NCI-H2196 treated with DMSO at 0.1 percent for 48 hours (cell line): ENCODE data around the gene TNFRSF19.

ENCODE experiments used
- DNase-seq: peaks from one replicate; lab custom pipeline; 2025; ENCODE audit not compliant: unreplicated experiment; lab: John Stamatoyannopoulos, UW

The TNFRSF19 gene

DNA sequence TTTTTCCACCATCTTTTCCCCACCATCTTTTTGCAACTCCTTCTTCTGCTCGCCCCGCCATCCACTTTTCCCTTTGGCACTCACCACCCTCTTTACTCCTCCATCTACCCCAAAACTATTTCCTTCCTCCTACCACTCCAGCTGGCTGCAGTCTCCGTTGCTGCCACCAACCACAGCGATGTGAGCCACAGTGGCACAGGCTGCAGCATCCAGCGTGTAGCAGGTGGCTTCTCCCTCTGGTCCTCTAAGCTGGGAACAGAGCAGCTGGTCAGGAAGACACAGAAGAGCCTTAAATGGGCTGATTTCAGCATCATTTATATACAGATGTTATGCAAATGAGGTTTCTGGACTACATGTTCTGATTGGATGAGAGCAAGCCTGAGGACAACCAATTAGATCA lies 144.5 kb downstream of the TNFRSF19 start:
- no peak for DNase-seq

DNA sequence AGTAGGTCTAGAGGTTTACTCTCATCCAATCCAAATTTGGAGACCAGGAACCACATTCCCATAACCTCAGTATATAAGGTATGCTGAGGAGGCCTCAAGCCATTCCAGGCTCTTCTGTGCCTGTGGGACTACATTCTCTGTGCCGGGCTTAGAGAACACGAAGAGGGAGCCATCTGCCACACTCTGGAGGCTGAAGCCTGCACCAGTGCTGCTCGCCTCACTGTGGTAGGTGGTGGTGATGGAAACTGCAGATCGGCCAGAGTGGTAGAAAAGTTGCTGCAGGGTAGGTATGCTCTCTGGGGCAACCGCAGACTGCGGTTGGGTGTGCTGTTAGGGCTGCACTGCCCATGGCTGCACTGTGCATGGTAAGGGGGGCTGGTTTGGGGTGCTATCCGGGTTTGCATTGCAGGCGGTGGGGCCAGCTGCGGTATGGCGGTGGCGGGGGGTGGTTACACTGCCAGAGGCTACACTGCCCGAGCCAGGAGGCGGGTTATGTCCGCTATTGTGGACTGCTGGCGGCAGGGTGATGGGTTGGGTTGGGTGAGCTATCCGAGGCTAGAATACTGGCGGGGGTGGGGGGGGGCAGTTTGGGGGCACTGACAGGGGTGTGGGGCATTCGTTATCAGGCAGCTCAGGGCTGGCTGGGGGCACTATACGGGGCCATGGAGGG lies 145.0 kb downstream of the TNFRSF19 start:
- DNase-seq: no peak

DNA sequence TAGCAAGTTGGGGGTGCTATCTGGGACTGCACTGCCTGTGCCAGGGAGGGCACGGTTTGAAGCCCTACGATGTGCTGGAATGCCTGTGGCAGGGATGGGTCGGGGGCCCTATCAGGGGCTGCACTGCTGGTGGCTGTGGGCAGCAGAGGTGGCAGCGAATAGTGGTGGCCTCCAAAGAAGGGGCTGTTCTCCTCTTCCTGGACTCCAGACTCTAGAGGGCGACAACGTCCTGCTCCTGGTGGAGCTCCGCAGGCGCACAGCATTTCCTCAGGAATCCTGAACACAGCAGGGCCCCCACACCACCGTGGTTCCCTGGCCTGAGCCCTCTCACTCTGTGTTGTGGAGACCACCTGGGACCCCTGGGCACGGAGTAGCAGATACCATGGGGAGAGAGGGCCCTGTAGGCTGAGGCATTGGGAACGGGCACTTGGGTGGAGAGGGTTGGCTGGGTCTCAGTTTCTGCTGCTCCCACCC lies 145.6 kb downstream of the TNFRSF19 start:
- DNase-seq: no peak

DNA sequence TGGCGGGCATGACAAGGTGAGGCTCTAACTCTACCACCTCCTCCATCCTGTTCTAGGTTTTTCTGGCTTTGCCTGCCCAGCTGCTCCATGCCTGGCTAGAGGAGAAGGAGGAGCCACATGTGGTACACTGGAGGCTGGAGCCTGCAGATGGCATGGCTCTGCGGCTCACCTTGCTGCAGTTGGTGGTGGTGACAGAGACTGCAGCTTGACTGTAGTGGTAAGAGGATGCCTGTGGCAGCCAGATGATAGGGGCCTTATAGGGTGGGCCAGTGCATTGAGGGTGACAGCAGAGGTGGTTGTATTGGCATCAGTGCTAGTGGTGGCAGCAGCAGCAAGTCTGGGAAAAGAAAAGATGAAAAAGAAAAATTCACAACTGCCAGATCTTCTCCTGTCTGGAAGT lies 146.2 kb downstream of the TNFRSF19 start:
- DNase-seq: no peak

DNA sequence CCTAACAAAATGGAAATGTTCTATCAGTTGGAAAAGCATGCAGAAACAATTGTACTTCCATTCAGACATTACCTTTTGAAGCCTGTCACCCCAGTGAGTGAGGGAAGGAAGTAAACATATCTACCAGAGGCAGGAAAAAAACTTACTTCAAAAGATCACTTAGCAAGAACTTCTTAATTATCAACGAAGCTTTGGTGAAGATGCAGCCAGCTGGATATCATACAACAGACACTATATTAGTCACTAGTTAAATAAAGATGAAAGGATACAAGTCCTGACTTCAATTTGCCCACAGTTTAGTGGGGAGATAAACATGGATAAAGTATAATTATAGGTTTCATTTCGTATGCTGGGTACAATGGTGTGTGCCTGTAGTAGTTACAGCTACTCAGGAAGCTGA lies 148.8 kb downstream of the TNFRSF19 start:
- no peak for DNase-seq

DNA sequence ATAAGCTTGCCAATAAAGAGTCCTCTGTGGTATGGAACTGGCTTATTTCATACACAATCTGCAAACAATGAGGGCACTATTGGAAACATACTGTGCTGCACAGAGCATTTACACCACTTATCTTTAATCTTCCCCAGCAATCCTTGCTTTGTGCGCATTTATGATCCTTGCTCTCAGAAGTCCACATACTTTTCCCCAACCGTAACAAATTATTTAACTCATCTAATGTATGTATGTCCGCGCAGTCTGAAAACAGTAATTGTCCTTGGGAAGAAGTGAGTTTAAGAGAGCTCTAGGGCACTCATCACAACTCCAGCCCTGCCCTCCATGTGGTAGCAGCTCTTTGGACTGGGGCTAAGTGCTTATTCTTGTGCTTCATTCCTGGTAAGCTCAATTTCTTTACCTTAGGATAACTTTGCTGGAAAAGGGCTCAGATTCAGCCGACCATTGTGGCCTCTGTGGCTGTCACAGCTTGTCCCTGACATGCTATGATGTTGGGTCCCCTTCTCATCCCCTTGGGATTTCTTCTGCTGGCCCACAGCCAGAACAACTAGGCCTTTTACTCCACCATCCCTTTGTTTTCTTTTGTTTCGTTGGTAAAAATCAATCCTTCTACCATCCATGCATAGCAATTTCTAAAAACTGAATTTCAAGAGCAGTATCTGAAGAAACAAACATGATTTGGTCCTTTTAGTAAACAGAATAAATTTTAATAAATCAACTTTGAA lies 152.7 kb downstream of the TNFRSF19 start:
- no peak for DNase-seq

DNA sequence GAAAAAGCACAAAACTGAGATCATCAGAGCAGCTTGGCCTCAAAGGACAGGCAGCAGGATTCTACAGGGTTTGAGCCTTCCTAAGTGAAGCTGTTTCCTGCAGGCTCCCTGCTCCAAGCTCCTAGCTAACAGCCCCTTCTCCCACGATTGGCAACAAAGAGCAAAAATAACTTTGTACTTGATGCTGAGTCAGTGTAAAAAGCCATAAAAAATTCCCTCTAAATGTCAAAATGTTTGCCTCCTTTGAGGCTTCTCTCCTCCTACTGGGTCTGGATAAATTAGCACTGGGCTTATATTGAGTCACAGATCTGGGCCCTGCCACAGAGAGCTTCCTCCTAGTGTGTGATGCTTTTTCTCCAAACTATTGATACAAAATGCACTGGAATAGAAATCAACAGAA lies 153.3 kb downstream of the TNFRSF19 start:
- no peak for DNase-seq

DNA sequence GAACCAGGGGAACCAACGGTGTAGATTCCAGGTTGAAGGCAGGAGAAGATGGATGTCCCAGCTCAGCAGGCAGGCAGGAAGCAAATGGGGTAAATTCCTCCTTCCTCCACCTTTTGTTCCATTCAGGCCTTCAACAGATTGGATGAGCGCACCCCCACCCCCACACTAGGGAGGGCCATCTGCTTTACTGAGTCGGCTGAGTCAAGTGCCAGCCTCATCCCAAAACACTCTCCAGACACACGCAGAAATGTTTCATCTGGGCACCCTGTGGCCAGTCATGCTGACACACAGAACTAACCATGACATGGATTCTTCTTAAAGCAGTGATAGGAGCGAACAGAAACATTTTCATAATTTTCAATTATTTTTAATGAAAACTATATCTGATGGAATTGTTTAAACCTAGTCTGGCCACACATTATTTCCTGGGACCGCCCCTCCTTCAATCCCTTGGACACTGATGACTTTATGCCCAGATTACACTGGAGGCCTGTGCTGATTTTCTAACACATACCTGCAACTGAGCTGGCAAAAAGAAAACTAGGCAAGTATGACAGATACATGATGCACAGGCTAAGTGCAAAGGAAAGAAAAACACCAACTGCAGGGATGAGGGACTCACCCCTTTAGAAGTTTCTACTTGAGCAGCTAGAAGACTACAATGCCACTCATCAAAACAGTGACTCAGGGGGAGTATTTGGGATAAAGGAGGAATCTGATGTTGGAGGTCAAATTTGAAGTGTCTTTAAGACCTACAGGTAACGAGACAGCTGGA lies 154.2 kb downstream of the TNFRSF19 start:
- no peak for DNase-seq
